Esophagus muscularis mucosa (tissue), 4 donors: Measurements from ENCODE around the gene GPC6.

ENCODE experiments used
- CTCF ChIP-seq, 3 experiments: fragments of 200-600 bp in 2 of 3; fragments of 450-650 bp in 1 of 3; sonication (generic) in 2 of 3; IDR thresholded peaks; one replicate each; pipeline ENCODE4 v1.5.1; 2017 to 2019; ENCODE audit warnings: antibody characterized with exemption in 3 of 3, mild to moderate bottlenecking in 2 of 3, moderate library complexity in 1 of 3
- EP300 ChIP-seq: sonication (generic); formaldehyde crosslinking; IDR thresholded peaks from one replicate; pipeline ENCODE4 v1.6.1; 2017; ENCODE audit warnings: antibody characterized with exemption
- POLR2A ChIP-seq: fragments of 450-650 bp; IDR thresholded peaks from one replicate; pipeline ENCODE4 v1.6.1; 2017; ENCODE audit warnings: antibody characterized with exemption, moderate library complexity, mild to moderate bottlenecking, low read depth
- POLR2AphosphoS5 ChIP-seq, 2 donors: sonication (generic); formaldehyde crosslinking; IDR thresholded peaks; one replicate each; pipeline ENCODE4 v1.6.1; 2017; ENCODE audit warnings: antibody characterized with exemption in 2 of 2

GRCh38 chr13:93811071-93811737, 584.6 kb downstream of the GPC6 start:
- no peak for TF ChIP-seq POLR2A
- no peak for TF ChIP-seq CTCF (IDR thresholded peaks at IDR 0.05)
- no peak for TF ChIP-seq EP300
- no peak for TF ChIP-seq POLR2AphosphoS5 (IDR thresholded peaks at IDR 0.05)
